Uterus (tissue), 4 donors: ENCODE measurements around the gene RRAS. TPM values are rescaled to one million over a fixed set of nuclear protein-coding genes. Genes with fewer than 3 reads are reported as not detected.

Experiments used
- DNase-seq, 2 donors: peaks; one replicate each; pipeline ENCODE4 v3.0.0-alpha.2; 2019 to 2020
- H3K27ac ChIP-seq, 2 donors: fragments of 200-600 bp; sonication (generic); 1 replicate in 1 of 2; 2 replicates in 1 of 2; pipeline ENCODE4 v1.5.1; 2016 to 2018
- H3K27me3 ChIP-seq, 2 donors: fragments of 200-600 bp; sonication (generic); one replicate each; pipeline ENCODE4 v1.5.1; 2018 to 2019; ENCODE audit warnings: control low read depth in 1 of 2
- H3K36me3 ChIP-seq, 2 donors: fragments of 200-600 bp; sonication (generic); one replicate each; pipeline ENCODE4 v1.5.1; 2019; ENCODE audit warnings: control low read depth in 1 of 2
- H3K4me1 ChIP-seq, 2 donors: fragments of 200-600 bp; sonication (generic); one replicate each; pipeline ENCODE4 v1.5.1; 2018 to 2019; ENCODE audit warnings: control low read depth in 1 of 2
- H3K4me3 ChIP-seq, 2 donors: fragments of 200-600 bp; sonication (generic); 1 replicate in 1 of 2; 2 replicates in 1 of 2; pipeline ENCODE4 v1.5.1; 2018 to 2019; ENCODE audit warnings: mild to moderate bottlenecking in 1 of 2
- H3K9me3 ChIP-seq, 2 donors: fragments of 200-600 bp; sonication (generic); one replicate each; pipeline ENCODE4 v1.5.1; 2019; ENCODE audit warnings: control low read depth in 1 of 2
- POLR2A ChIP-seq, 2 donors: fragments of 450-650 bp; IDR thresholded peaks; one replicate each; pipeline ENCODE4 v1.6.1; 2016; ENCODE audit warnings: antibody characterized with exemption in 2 of 2, mild to moderate bottlenecking in 1 of 2, moderate library complexity in 1 of 2
- intact Hi-C: fragments of 100-400 bp; cut with DNase I; formaldehyde crosslinking; loops from one replicate; pipeline ENCODE4 v1.15.1; 2023; ENCODE audit warnings: low total_unique reads
- total RNA-seq, 4 donors: library from RNA; depleted of rRNA in 3 of 4; stranded (reverse); fragments of >200 nt in 3 of 4; gene quantifications; one replicate each; pipeline versions ENCODE4 v1.1.0 to v1.2.4, GENCODE V29; 2014 to 2023
- TF ChIP-seq, protein P1 (sequence below), 4 experiments: fragments of 200-600 bp in 2 of 4; fragments of 450-650 bp in 2 of 4; sonication (generic) in 2 of 4; IDR thresholded peaks; one replicate each; pipeline ENCODE4 v1.5.1; 2016 to 2019; ENCODE audit warnings: antibody characterized with exemption in 4 of 4, mild to moderate bottlenecking in 2 of 4, moderate library complexity in 1 of 4
- donor health status: DM: yes; HTN: yes; CAD: no.

Gene RRAS
- total RNA-seq, 4 donors from 2014 or later: 17.1 to 106 (median 47.7) TPM

DNA sequence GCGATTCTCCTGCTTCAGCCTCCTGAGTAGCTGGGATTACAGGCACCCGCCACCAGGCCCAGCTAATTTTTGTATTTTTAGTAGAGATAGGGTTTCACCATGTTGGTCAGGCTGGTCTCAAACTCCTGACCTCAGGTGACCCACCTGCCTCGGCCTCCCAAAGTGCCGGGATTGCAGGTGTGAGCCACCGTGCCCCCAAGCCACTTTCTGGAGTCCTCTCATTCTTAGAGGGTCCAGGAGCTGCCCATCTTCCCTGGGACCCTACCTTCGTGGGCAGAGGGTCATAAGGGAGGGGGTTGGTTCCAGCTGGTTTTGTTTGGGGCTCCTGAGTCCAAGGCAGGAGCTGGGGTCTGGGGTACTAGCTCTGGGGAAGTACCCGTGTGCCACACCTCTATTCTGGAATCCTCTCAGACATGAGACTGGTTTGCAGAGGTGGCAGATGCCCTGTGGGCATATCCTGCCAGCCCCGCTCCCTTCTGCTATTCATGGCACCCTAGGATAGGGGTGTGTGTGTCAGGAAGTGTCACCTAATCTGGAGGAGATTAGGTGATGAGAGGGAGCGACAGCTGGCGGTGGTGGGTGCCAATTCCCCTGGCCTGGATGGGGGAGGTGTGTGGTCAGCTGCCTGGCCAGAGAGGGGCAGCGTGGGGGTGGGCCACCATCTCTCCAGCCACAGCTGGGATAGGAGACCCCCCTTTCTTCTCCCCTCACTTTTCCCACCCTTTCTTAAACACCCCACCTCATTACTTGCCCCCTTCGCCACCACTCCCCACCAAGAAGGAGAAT, 39.2 kb upstream of the RRAS start:
- peak in 1 of 2 donors; percentile 13 for DNase-seq
- H3K27me3 ChIP-seq: no peaks in the 10 kb centered on the region
- peak overlapping the region; percentile 65 to 85 for H3K27ac ChIP-seq
- H3K4me1 ChIP-seq: peaks cover 0 to 4% of the 10 kb centered on the region in 2 donors
- no peaks in the 10 kb centered on the region for H3K9me3 ChIP-seq
- TF ChIP-seq POLR2A (IDR thresholded peaks at IDR 0.05): no peak
- TF ChIP-seq, protein P1, sequence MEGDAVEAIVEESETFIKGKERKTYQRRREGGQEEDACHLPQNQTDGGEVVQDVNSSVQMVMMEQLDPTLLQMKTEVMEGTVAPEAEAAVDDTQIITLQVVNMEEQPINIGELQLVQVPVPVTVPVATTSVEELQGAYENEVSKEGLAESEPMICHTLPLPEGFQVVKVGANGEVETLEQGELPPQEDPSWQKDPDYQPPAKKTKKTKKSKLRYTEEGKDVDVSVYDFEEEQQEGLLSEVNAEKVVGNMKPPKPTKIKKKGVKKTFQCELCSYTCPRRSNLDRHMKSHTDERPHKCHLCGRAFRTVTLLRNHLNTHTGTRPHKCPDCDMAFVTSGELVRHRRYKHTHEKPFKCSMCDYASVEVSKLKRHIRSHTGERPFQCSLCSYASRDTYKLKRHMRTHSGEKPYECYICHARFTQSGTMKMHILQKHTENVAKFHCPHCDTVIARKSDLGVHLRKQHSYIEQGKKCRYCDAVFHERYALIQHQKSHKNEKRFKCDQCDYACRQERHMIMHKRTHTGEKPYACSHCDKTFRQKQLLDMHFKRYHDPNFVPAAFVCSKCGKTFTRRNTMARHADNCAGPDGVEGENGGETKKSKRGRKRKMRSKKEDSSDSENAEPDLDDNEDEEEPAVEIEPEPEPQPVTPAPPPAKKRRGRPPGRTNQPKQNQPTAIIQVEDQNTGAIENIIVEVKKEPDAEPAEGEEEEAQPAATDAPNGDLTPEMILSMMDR (IDR thresholded peaks at IDR 0.05): no peak
- no peak overlapping the region for H3K4me3 ChIP-seq
- H3K36me3 ChIP-seq: no peaks in the 10 kb centered on the region
- intact Hi-C loops: no loop called here

DNA sequence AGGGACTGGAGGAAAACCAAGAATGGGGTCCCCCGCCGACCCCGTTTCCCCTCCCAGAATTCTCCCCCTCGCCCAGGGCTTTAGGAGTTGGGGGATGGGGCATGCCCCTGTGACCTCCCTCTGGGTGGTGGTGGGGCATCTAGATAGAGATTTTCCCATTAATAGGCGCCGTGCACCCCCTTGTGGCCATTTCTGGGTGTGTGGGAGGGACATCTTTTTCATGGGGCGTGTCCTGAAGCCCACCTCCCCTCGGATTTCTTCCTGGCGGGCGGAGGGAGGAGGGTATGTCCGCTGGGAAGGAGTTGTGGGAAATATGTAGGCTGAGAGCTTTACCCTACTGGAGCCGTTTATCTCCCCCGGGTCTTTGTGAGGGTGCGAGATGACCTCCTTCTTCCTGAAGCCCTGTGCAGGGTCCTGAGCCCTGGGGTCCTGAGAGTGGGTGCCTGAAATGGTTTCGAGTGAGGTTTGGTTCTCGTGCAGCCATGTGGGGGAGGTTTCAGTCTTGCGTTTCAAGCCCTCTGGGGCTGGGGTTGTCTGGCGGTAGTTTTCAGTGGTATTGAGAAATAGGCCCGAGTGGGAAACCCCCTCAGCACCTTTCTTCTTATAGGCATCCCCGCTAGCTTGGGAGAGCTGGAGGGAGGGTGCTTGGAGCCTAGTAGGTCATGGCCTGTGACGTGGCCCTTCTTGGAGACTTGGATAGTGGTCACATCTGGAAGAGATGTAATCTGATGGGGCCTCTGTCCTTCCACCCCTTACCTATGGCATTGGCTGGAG, 38.1 kb upstream of the RRAS start:
- TF ChIP-seq POLR2A (IDR thresholded peaks at IDR 0.05): no peak
- TF ChIP-seq, protein P1 (IDR thresholded peaks at IDR 0.05): peak; percentile 37 to 62 (median 52)
- H3K4me3 ChIP-seq: peak overlapping the region; percentile 64 to 86
- intact Hi-C loops: no loop called here

DNA sequence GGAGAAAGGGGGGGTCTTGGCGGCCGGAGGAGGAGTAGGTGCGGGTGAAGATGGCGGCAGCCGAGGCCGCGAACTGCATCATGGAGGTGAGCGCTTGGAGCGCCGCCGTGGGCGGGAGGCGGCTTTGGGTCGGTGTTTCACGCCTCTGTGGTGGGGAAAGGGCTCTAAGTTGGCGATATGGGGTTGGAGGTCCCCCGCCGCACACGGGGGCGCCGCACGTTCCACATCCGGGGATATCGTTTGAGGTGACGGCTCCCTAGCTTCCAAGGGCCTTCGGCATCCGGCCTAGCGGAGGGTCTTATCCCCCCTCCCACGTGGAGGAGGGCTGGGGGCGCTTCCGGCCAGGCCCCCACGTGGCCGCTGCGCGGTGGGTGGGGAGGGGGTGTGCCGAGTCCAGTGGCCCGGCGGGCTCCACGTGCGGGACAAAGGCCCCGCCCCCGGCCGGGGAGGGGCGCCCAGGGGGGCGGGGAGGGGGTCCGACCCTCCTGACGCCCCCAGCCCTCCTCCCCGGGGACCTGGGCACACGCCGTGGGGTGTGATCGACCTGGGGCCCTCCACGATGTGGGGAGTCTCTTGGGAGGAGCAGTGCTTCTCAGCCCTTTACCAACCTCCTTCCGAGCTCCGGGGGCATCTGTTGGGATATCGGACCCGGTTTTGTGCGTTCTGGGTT, 37.4 kb upstream of the RRAS start, which contains the start of gene PRMT1:
PRMT1 (plus strand) TSS at position 41 of the 670 bp plus-strand sequence; CDS start at position 51, 10 bp downstream.
- DNase-seq: no peak
- no peaks in the 10 kb centered on the region for H3K36me3 ChIP-seq
- TF ChIP-seq, protein P1 (IDR thresholded peaks at IDR 0.05): no peak
- peak; percentile 83 to 91 for TF ChIP-seq POLR2A (IDR thresholded peaks at IDR 0.05)
- no peaks in the 10 kb centered on the region for H3K9me3 ChIP-seq
- peak within 1 kb of the TSS; percentile 64 to 86 for H3K4me3 ChIP-seq
- peak within 1 kb of the TSS; percentile 94 to 95 for H3K27ac ChIP-seq
- H3K27me3 ChIP-seq: no peaks in the 10 kb centered on the region
- H3K4me1 ChIP-seq: peaks cover 0 to 4% of the 10 kb centered on the region in 2 donors
- intact Hi-C loops: no loop called here

More for the DNA sequence above, 38.1 kb upstream of the RRAS start:
- Histone ChIP-seq H3K36me3 (no peaks in the 10 kb centered on the region), H3K27me3 (no peaks in the 10 kb centered on the region), H3K9me3 (no peaks in the 10 kb centered on the region), H3K27ac (peak overlapping the region; percentile 85 to 94), H3K4me1 (peaks cover 0 to 4% of the 10 kb centered on the region in 2 donors)
- peak; percentile 75 to 76 for DNase-seq

DNA sequence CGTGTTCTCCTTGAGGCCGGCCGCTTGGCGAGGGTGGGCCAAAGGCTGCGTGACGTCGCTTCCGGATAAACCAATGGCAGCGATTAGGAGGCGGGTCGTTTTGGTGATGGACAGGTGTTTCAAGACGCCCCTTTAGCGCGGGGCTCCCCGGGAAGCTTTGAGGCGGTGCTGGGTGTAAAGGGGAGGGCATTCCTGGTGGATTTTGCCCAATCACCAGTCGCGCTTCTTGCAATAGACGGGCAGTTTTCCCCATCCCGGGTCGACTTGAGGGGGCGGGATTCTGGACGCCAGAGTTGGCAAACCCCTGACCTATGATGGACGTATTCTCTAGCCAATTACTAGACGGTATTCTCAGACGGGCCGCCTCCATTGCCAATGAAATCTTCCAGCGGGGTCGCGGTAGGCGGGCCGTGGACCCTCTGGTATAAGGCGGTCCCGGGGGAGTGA, 36.9 kb upstream of the RRAS start:
- no peaks in the 10 kb centered on the region for H3K27me3 ChIP-seq
- peak overlapping the region; percentile 64 to 86 for H3K4me3 ChIP-seq
- peak; percentile 100 for DNase-seq
- peak overlapping the region; percentile 94 to 95 for H3K27ac ChIP-seq
- no peak for TF ChIP-seq POLR2A (IDR thresholded peaks at IDR 0.05)
- TF ChIP-seq, protein P1 (IDR thresholded peaks at IDR 0.05): peak in 1 of 4 experiments; percentile 1
- H3K9me3 ChIP-seq: no peaks in the 10 kb centered on the region
- H3K36me3 ChIP-seq: no peaks in the 10 kb centered on the region
- intact Hi-C loops: no loop called here
- H3K4me1 ChIP-seq: peaks cover 0 to 4% of the 10 kb centered on the region in 2 donors
